Measurements from ENCODE around the gene SORL1. TPM values are rescaled to one million over a fixed set of nuclear protein-coding genes. Genes with fewer than 3 reads are reported as not detected.

The SORL1 gene
- total and polyA plus RNA-seq, 9 of the 15 experiments (the other 6 are each of a cell fraction or from before 2014, with no cell fraction given): 0.01 to 0.66 TPM; not detected in 7

GRCh38 chr11:121425828-121426227, 26.3 kb upstream of the SORL1 start:
- no peaks in the 10 kb centered on the region for H3K9me3 ChIP-seq (replicated peaks; ENCODE audit: control insufficient read depth, insufficient read depth, low read depth, low read length)
- in situ Hi-C loops (cut with MboI) (no loop called here), intact Hi-C loops (cut with micrococcal nuclease) (no loop called here)
- no peak for DNase-seq (ENCODE audit: extremely low read depth in 1 of 4, low spot score in 3 of 4)
- H3K9me1 ChIP-seq (ENCODE audit: control insufficient read depth, insufficient read depth, low read length): no peaks in the 10 kb centered on the region
- no peak for TF ChIP-seq ZNF282 (CRISPR knock-in tag; IDR thresholded peaks at IDR 0.05)
- TF ChIP-seq SAFB2 (IDR thresholded peaks at IDR 0.05; ENCODE audit: borderline replicate concordance, low read depth, low read length, severe bottlenecking): no peak
- TF ChIP-seq FOXJ3 (CRISPR knock-in tag; IDR thresholded peaks at IDR 0.05): no peak
- TF ChIP-seq CEBPG (CRISPR knock-in tag; IDR thresholded peaks at IDR 0.05): no peak
- no peak for TF ChIP-seq CEBPG (tag; conservative IDR thresholded peaks at IDR 0.05 in 1 of 2, IDR thresholded peaks at IDR 0.05 in 1 of 2)
- ChIA-PET POLR2A (no interaction called here), CTCF (ENCODE audit: low intra/inter-chr PET ratio) (no interaction called here)
- H4K20me1 ChIP-seq (replicated peaks; ENCODE audit: control insufficient read depth, insufficient read depth, low read length): no peaks in the 10 kb centered on the region
- no TSS peak for BruUV-seq (replicated peaks)
- H3K4me2 ChIP-seq (ENCODE audit: insufficient read depth, low read length): no peak overlapping the region
- H2AFZ ChIP-seq (ENCODE audit: low read depth, low read length): no peak overlapping the region
- peaks cover 0 to 18% of the 10 kb centered on the region in 2 experiments; a peak in 3 of 5 replicates for H3K27me3 ChIP-seq (ENCODE audit: control insufficient read depth in 2 of 2, insufficient read depth in 2 of 2, low read length in 2 of 2)
- no peak overlapping the region for H3K9ac ChIP-seq (ENCODE audit: insufficient read depth in 1 of 2, low read depth in 2 of 2, low read length in 2 of 2)
- FAIRE-seq: no peak
- H3K36me3 ChIP-seq (ENCODE audit: control insufficient read depth, insufficient read depth, low read length): no peaks in the 10 kb centered on the region
- H3K4me3 ChIP-seq: no peak overlapping the region
- 3% methylated on average over 5 of the region's 5 CpGs for WGBS (ENCODE audit: insufficient coverage, low coverage, missing lambda C conversion rate)
- H3K4me1 ChIP-seq (replicated peaks in 1 of 2; ENCODE audit: control insufficient read depth in 2 of 2, insufficient read depth in 2 of 2, low read length in 2 of 2): peaks cover 0 to 6% of the 10 kb centered on the region in 2 experiments; a peak in 2 of 5 replicates
- no peak for ATAC-seq
- H3K79me2 ChIP-seq (ENCODE audit: control insufficient read depth, insufficient read depth, low read length): no peaks in the 10 kb centered on the region
- no peak overlapping the region for H3K27ac ChIP-seq (ENCODE audit: extremely low read depth, low read depth, low read length)
